NCI-H187 (cell line): Measurements from ENCODE around the gene PHPT1.

Source experiments
- DNase-seq, 2 experiments: peaks; one replicate each; lab custom pipeline; 2025; lab: John Stamatoyannopoulos, UW

PHPT1 gene

GRCh38 chr9:136886610-136887597 is 37.7 kb downstream of the PHPT1 start:
- DNase-seq, result no peak

- no peak for DNase-seq
Observed at GRCh38 chr9:136888454-136888853, 39.2 kb downstream of the PHPT1 start.

GRCh38 chr9:136889858-136890257 is 40.6 kb downstream of the PHPT1 start:
- DNase-seq, result no peak

GRCh38 chr9:136890661-136891060 is 41.5 kb downstream of the PHPT1 start:
- no peak for DNase-seq

GRCh38 chr9:136896027-136896426 is 46.8 kb downstream of the PHPT1 start:
- DNase-seq, result no peak

GRCh38 chr9:136898483-136899100 is 49.4 kb downstream of the PHPT1 start:
- no peak for DNase-seq

- no peak for DNase-seq
Observed at GRCh38 chr9:136899196-136899595, 50.0 kb downstream of the PHPT1 start.

GRCh38 chr9:136900556-136900955 is 51.3 kb downstream of the PHPT1 start:
- DNase-seq, result no peak
